Brain microvascular endothelial cell (primary cell): ENCODE data around the gene MIEF1.

Source experiments
- DNase-seq: peaks from one replicate; pipeline ENCODE4 v3.0.0-alpha.2; 2020
- H3K27ac ChIP-seq: fragments of 250-450 bp; sonication (Bioruptor Pico); 2 replicates; pipeline ENCODE4 v1.5.1; 2020; ENCODE audit warnings: mild to moderate bottlenecking, moderate library complexity
- H3K27me3 ChIP-seq: fragments of 250-450 bp; sonication (Bioruptor Pico); replicated peaks from 2 replicates; pipeline ENCODE4 v1.5.1; 2020; ENCODE audit warnings: mild to moderate bottlenecking
- H3K36me3 ChIP-seq: fragments of 250-450 bp; sonication (Bioruptor Pico); replicated peaks from 2 replicates; pipeline ENCODE4 v1.5.1; 2020; ENCODE audit warnings: mild to moderate bottlenecking
- H3K4me3 ChIP-seq: 2 replicates; pipeline ENCODE4 v1.5.1; 2011; ENCODE audit warnings: low read depth, mild to moderate bottlenecking, control low read depth, low read length, moderate library complexity
- CTCF ChIP-seq: IDR thresholded peaks from 2 replicates; pipeline ENCODE4 v1.5.1; 2011; ENCODE audit warnings: low read depth, mild to moderate bottlenecking, moderate library complexity, low read length, control low read depth, inconsistent platforms; ENCODE audit errors: missing control alignments
- in situ Hi-C: cut with HindIII; loops from 2 replicates; pipeline ENCODE4 v1.10.0; 2017; ENCODE audit warnings: low sequenced_read_pairs, low pct_ligation_motif_present

MIEF1 gene

GRCh38 chr22:39457198-39457555 is 44.9 kb upstream of the MIEF1 start:
- Histone ChIP-seq H3K4me3 (no peak overlapping the region), H3K27me3 (peaks cover 14% of the 10 kb centered on the region), H3K36me3 (no peaks in the 10 kb centered on the region), H3K27ac (no peak overlapping the region)
- in situ Hi-C loops, result no loop called here
- no peak for TF ChIP-seq CTCF
- DNase-seq, result no peak

- no peak for DNase-seq
- Histone ChIP-seq H3K27me3 (peaks cover 14% of the 10 kb centered on the region), H3K36me3 (no peaks in the 10 kb centered on the region), H3K27ac (no peak overlapping the region), H3K4me3 (peak overlapping the region; percentile 5)
- in situ Hi-C loops, result no loop called here
- TF ChIP-seq CTCF, result no peak
Observed at GRCh38 chr22:39457556-39458443, 44.3 kb upstream of the MIEF1 start.

- no peak for DNase-seq
- H3K4me3 ChIP-seq, result no peak overlapping the region
- TF ChIP-seq CTCF, result no peak
- H3K27me3 ChIP-seq, result peaks cover 14% of the 10 kb centered on the region
- in situ Hi-C loops, result no loop called here
- no peaks in the 10 kb centered on the region for H3K36me3 ChIP-seq
- H3K27ac ChIP-seq, result no peak overlapping the region
Observed at GRCh38 chr22:39458444-39459083, 43.5 kb upstream of the MIEF1 start.

- H3K4me3 ChIP-seq, result no peak overlapping the region
- H3K36me3 ChIP-seq, result no peaks in the 10 kb centered on the region
- in situ Hi-C loops, result no loop called here
- peaks cover 14% of the 10 kb centered on the region for H3K27me3 ChIP-seq
- DNase-seq, result no peak
- H3K27ac ChIP-seq, result no peak overlapping the region
- no peak for TF ChIP-seq CTCF
Observed at GRCh38 chr22:39459681-39460080, 42.4 kb upstream of the MIEF1 start.

- Histone ChIP-seq H3K27ac (no peak overlapping the region), H3K36me3 (no peaks in the 10 kb centered on the region), H3K27me3 (peaks cover 12% of the 10 kb centered on the region), H3K4me3 (no peak overlapping the region)
- DNase-seq, result no peak
- in situ Hi-C loops, result no loop called here
- TF ChIP-seq CTCF, result no peak
Observed at GRCh38 chr22:39462443-39463221, 39.5 kb upstream of the MIEF1 start.
